H1 (cell line): Measurements from ENCODE around the gene ABCG5. TPM values are rescaled to one million over a fixed set of nuclear protein-coding genes. Genes with fewer than 3 reads are reported as not detected.
A peak's percentile ranks its signal among the peaks of the same experiment; 100 is the strongest.

Experiments used
- CTCF ChIA-PET: fragments of 300-600 bp; sonication (Branson Sonifier 250); formaldehyde crosslinking; loops from one replicate; lab custom pipeline; 2021; ENCODE audit not compliant: partially characterized antibody; lab: Charles Lee
- POLR2A ChIA-PET: fragments of 300-600 bp; sonication (Branson Sonifier 250); formaldehyde crosslinking; loops from one replicate; lab custom pipeline; 2021; ENCODE audit warnings: inconsistent platforms; ENCODE audit not compliant: partially characterized antibody; lab: Charles Lee
- DNase-seq, 2 experiments: peaks; one replicate each; pipeline versions ENCODE4 v3.0.0 to v3.0.0-alpha.2; 2010 to 2022; ENCODE audit warnings: low spot score in 2 of 2, low read depth in 1 of 2, mixed read lengths in 1 of 2
- FAIRE-seq: peaks from 2 replicates; lab custom pipeline; 2011; peaks lifted over from hg19 to GRCh38; lab: Jason Lieb, UNC
- H2AFZ ChIP-seq: 2 replicates; pipeline ENCODE4 v1.8.1; 2012; ENCODE audit warnings: low read length, inconsistent platforms
- H2AK5ac ChIP-seq: 2 replicates; pipeline ENCODE4 v1.6.1; 2013; ENCODE audit warnings: low read depth, low read length
- H2BK120ac ChIP-seq: replicated peaks from 2 replicates; pipeline ENCODE3; 2013; ENCODE audit warnings: low read depth, low read length, inconsistent platforms
- H2BK12ac ChIP-seq: 2 replicates; pipeline ENCODE4 v1.6.1; 2013; ENCODE audit warnings: low read depth, low read length
- H2BK15ac ChIP-seq: 2 replicates; pipeline ENCODE4 v1.6.1; 2013; ENCODE audit warnings: low read length
- H2BK20ac ChIP-seq: 2 replicates; pipeline ENCODE4 v1.6.1; 2013; ENCODE audit warnings: low read length
- H2BK5ac ChIP-seq: 2 replicates; pipeline ENCODE4 v1.6.1; 2013; ENCODE audit warnings: low read depth, low read length
- H3K14ac ChIP-seq: 2 replicates; pipeline ENCODE4 v1.6.1; 2013; ENCODE audit warnings: inconsistent platforms; ENCODE audit not compliant: insufficient read length
- H3K18ac ChIP-seq: 2 replicates; pipeline ENCODE4 v1.6.1; 2013; ENCODE audit warnings: low read length; ENCODE audit errors: extremely low read depth
- H3K23ac ChIP-seq: 2 replicates; pipeline ENCODE4 v1.6.1; 2013; ENCODE audit warnings: inconsistent platforms; ENCODE audit not compliant: insufficient read length
- H3K23me2 ChIP-seq: 2 replicates; pipeline ENCODE4 v1.6.1; 2013; ENCODE audit warnings: low read depth, low read length
- H3K27ac ChIP-seq: 2 replicates; pipeline ENCODE4 v1.6.1; 2011; ENCODE audit warnings: low read depth, low read length, inconsistent platforms
- H3K27me3 ChIP-seq, 4 experiments: replicated peaks in 1 of 4; 1 replicate in 1 of 4; 2 replicates in 3 of 4; pipeline versions ENCODE4 v1.6.1 to v1.8.1; 2011 to 2013; ENCODE audit warnings: low read length in 3 of 4, mild to moderate bottlenecking in 3 of 4, inconsistent platforms in 2 of 4, mixed read lengths in 2 of 4, moderate library complexity in 1 of 4; ENCODE audit not compliant: control insufficient read depth in 3 of 4, insufficient read depth in 3 of 4; ENCODE audit errors: extremely low read depth in 1 of 4
- H3K36me3 ChIP-seq, 4 experiments: 2 replicates each; pipeline versions ENCODE4 v1.6.1 to v1.8.1; 2011 to 2013; ENCODE audit warnings: mild to moderate bottlenecking in 4 of 4, low read length in 3 of 4, moderate library complexity in 2 of 4, control low read depth in 1 of 4, inconsistent platforms in 1 of 4; ENCODE audit not compliant: insufficient read depth in 4 of 4, control insufficient read depth in 2 of 4
- H3K4ac ChIP-seq: replicated peaks from 2 replicates; pipeline ENCODE3; 2013; ENCODE audit warnings: low read length, low read depth, mixed read lengths, inconsistent platforms; ENCODE audit not compliant: insufficient read length
- H3K4me1 ChIP-seq, 4 experiments: replicated peaks in 1 of 4; 1 replicate in 1 of 4; 2 replicates in 3 of 4; pipeline versions ENCODE4 v1.6.1 to v1.8.1; 2011 to 2013; ENCODE audit warnings: low read length in 3 of 4, inconsistent platforms in 2 of 4, mixed read lengths in 1 of 4; ENCODE audit not compliant: insufficient read depth in 4 of 4, control insufficient read depth in 3 of 4
- H3K4me2 ChIP-seq, 2 experiments: 2 replicates each; pipeline versions ENCODE4 v1.6.1 to v1.8.1; 2011 to 2013; ENCODE audit warnings: low read depth in 2 of 2, low read length in 2 of 2, control low read depth in 1 of 2, inconsistent platforms in 1 of 2, mild to moderate bottlenecking in 1 of 2; ENCODE audit not compliant: insufficient read depth in 1 of 2
- H3K4me3 ChIP-seq, 4 experiments: fragments of 200-600, 300-600 bp in 1 of 4; sonication (generic), shearing (Covaris generic), sonication (Bioruptor Twin) in 1 of 4; 2 replicates each; pipeline versions ENCODE4 v1.5.1 to v1.8.1; 2011 to 2016; ENCODE audit warnings: low read length in 4 of 4, low read depth in 3 of 4, control low read depth in 2 of 4, inconsistent platforms in 2 of 4, mild to moderate bottlenecking in 2 of 4, mixed read lengths in 1 of 4, moderate library complexity in 1 of 4; ENCODE audit not compliant: insufficient read depth in 2 of 4; ENCODE audit errors: extremely low read depth in 1 of 4
- H3K56ac ChIP-seq: replicated peaks from 2 replicates; pipeline ENCODE3; 2013; ENCODE audit warnings: low read depth, mild to moderate bottlenecking, mixed read lengths, low read length, inconsistent platforms; ENCODE audit not compliant: insufficient read length
- H3K79me1 ChIP-seq: 2 replicates; pipeline ENCODE4 v1.6.1; 2013; ENCODE audit warnings: low read depth, low read length, control low read depth
- H3K79me2 ChIP-seq, 2 experiments: 2 replicates each; pipeline versions ENCODE4 v1.6.1 to v1.8.1; 2012 to 2013; ENCODE audit warnings: low read length in 2 of 2, mild to moderate bottlenecking in 2 of 2, inconsistent platforms in 1 of 2; ENCODE audit not compliant: insufficient read depth in 2 of 2, control insufficient read depth in 1 of 2
- H3K9ac ChIP-seq, 4 experiments: replicated peaks in 1 of 4; 1 replicate in 1 of 4; 2 replicates in 3 of 4; pipeline versions ENCODE4 v1.6.1 to v1.8.1; 2011 to 2013; ENCODE audit warnings: low read depth in 3 of 4, low read length in 3 of 4, control low read depth in 2 of 4, mild to moderate bottlenecking in 2 of 4, moderate library complexity in 2 of 4, inconsistent platforms in 1 of 4; ENCODE audit errors: extremely low read depth in 1 of 4
- H3K9me3 ChIP-seq, 2 experiments: 2 replicates each; pipeline versions ENCODE4 v1.6.1 to v1.8.1; 2012 to 2013; ENCODE audit warnings: mild to moderate bottlenecking in 2 of 2, moderate library complexity in 2 of 2, control low read depth in 1 of 2, inconsistent platforms in 1 of 2, low read depth in 1 of 2, low read length in 1 of 2, mixed read lengths in 1 of 2; ENCODE audit not compliant: insufficient read depth in 2 of 2
- H4K20me1 ChIP-seq, 2 experiments: replicated peaks in 1 of 2; 2 replicates each; pipeline versions ENCODE3 to v1.8.1; 2011 to 2013; ENCODE audit warnings: inconsistent platforms in 2 of 2, low read length in 2 of 2, mild to moderate bottlenecking in 1 of 2; ENCODE audit not compliant: insufficient read depth in 2 of 2, control insufficient read depth in 1 of 2
- H4K5ac ChIP-seq: 2 replicates; pipeline ENCODE4 v1.6.1; 2013; ENCODE audit warnings: low read length, low read depth, mixed read lengths, inconsistent platforms; ENCODE audit not compliant: insufficient read length
- H4K8ac ChIP-seq: 2 replicates; pipeline ENCODE4 v1.8.0; 2013; ENCODE audit warnings: mild to moderate bottlenecking, moderate library complexity, low read length, inconsistent platforms; ENCODE audit not compliant: insufficient read depth; ENCODE audit errors: extremely low read depth
- H4K91ac ChIP-seq: replicated peaks from 2 replicates; pipeline ENCODE3; 2013; ENCODE audit warnings: low read length, mixed read lengths, inconsistent platforms; ENCODE audit not compliant: insufficient read length
- ATF2 ChIP-seq: IDR thresholded peaks from 2 replicates; pipeline ENCODE4 v1.6.1; 2012; ENCODE audit warnings: low read length, inconsistent platforms
- ATF3 ChIP-seq: IDR thresholded peaks from 2 replicates; pipeline ENCODE4 v1.6.1; 2011; ENCODE audit warnings: low read depth, mild to moderate bottlenecking, low read length; ENCODE audit not compliant: insufficient read depth
- CHD2 ChIP-seq: IDR thresholded peaks from 2 replicates; pipeline ENCODE4 v1.6.1; 2012; ENCODE audit warnings: low read length, improper control_type of control experiment
- CTBP2 ChIP-seq: IDR thresholded peaks from 2 replicates; pipeline ENCODE4 v1.7.0; 2011; ENCODE audit warnings: borderline replicate concordance, mild to moderate bottlenecking, moderate library complexity, mixed read lengths, low read length; ENCODE audit not compliant: insufficient read depth, insufficient read length
- JUND ChIP-seq: IDR thresholded peaks from 2 replicates; pipeline ENCODE4 v1.6.1; 2011; ENCODE audit warnings: mild to moderate bottlenecking, improper control_type of control experiment, low read length
- NANOG ChIP-seq: IDR thresholded peaks from 2 replicates; pipeline ENCODE4 v1.6.1; 2011; ENCODE audit warnings: low read length, low read depth, mild to moderate bottlenecking, inconsistent platforms; ENCODE audit not compliant: insufficient read depth, poor library complexity, severe bottlenecking
- NRF1 ChIP-seq: IDR thresholded peaks from 2 replicates; pipeline ENCODE4 v1.6.1; 2011; ENCODE audit warnings: mild to moderate bottlenecking, low read depth, low read length, improper control_type of control experiment
- RFX5 ChIP-seq: IDR thresholded peaks from 2 replicates; pipeline ENCODE4 v1.6.1; 2011; ENCODE audit warnings: low read depth, low read length, improper control_type of control experiment, borderline replicate concordance
- RXRA ChIP-seq: IDR thresholded peaks from 2 replicates; pipeline ENCODE4 v1.6.1; 2011; ENCODE audit warnings: low read depth, mild to moderate bottlenecking, low read length, moderate library complexity; ENCODE audit not compliant: insufficient read depth
- SIRT6 ChIP-seq: IDR thresholded peaks from one replicate; pipeline ENCODE4 v1.7.1; 2012; ENCODE audit warnings: low read length, inconsistent platforms
- WGBS, 2 experiments: shearing (Covaris generic) in 1 of 2; methylation state at CpG; one replicate each; pipeline versions ENCODE4 v1.1.6 to v1.1.7; 2013 to 2015; ENCODE audit warnings: low lambda C conversion rate in 2 of 2, mixed read lengths in 2 of 2, inconsistent platforms in 1 of 2, low coverage in 1 of 2, missing lambda C conversion rate in 1 of 2; ENCODE audit not compliant: insufficient replicate concordance in 2 of 2, insufficient coverage in 1 of 2, insufficient read length in 1 of 2; ENCODE audit errors: extremely low coverage in 1 of 2, missing lambda C conversion rate in 1 of 2; 5-methylcytosine and 5-hydroxymethylcytosine counted together
- polyA plus RNA-seq, 7 experiments: library from polyadenylated mRNA; depleted of rRNA in 3 of 7; stranded (reverse) in 5 of 7; unstranded in 2 of 7; fragments of >200 nt in 5 of 7; fragments of 200-250 nt in 2 of 7; gene quantifications; 1 replicate in 5 of 7; 2 replicates in 1 of 7; 4 replicates in 1 of 7; pipeline versions ENCODE4 v1.2.1 to v1.2.3, GENCODE V29; 2011 to 2013; ENCODE audit warnings: missing spikeins in 2 of 7, mixed read lengths in 2 of 7
- total RNA-seq: library from RNA; stranded (reverse); fragmentation: NEBNext Ultra II Directional; extraction: Animal tissue kit (Norgen Biotek cat#: 25700); gene quantifications from 2 replicates; pipeline ENCODE4 v1.2.1, GENCODE V29; 2021

Gene ABCG5
- total and polyA plus RNA-seq, 2 of the 8 experiments (the other 6 are each of a cell fraction or from before 2014, with no cell fraction given) = not detected

GRCh38 chr2:43839776-43840564 lies 1.3 kb upstream of the ABCG5 start:
- Histone ChIP-seq H2BK120ac (no peak overlapping the region), H3K4ac (no peak overlapping the region), H3K27me3 (no peaks in the 10 kb centered on the region), H3K9ac (no peak overlapping the region), H3K79me2 (no peaks in the 10 kb centered on the region), H3K27ac (no peak overlapping the region), H3K18ac (no peak overlapping the region), H3K56ac (no peak overlapping the region), H2BK12ac (no peak overlapping the region), H3K4me2 (no peak overlapping the region), H3K4me1 (peaks cover 0 to 6% (median 2%) of the 10 kb centered on the region in 4 experiments; a peak in 3 of 7 replicates), H3K79me1 (no peaks in the 10 kb centered on the region), H2AFZ (peak overlapping the region; percentile 91), H3K14ac (no peak overlapping the region), H3K23ac (no peak overlapping the region), H2BK15ac (no peak overlapping the region), H3K23me2 (no peaks in the 10 kb centered on the region), H2BK5ac (no peak overlapping the region), H3K36me3 (no peaks in the 10 kb centered on the region), H4K20me1 (no peaks in the 10 kb centered on the region), H4K91ac (no peak overlapping the region), H3K4me3 (no peak overlapping the region), H4K5ac (no peak overlapping the region), H2AK5ac (no peak overlapping the region), H3K9me3 (no peaks in the 10 kb centered on the region), H2BK20ac (no peak overlapping the region), H4K8ac (no peak overlapping the region; the same call in 1 of the 2 replicates)
- ChIA-PET POLR2A (no interaction called here), CTCF (no interaction called here)
- 80% methylated on average over 14 of the region's 14 CpGs; no CpG with 5 or more reads in 1 of the 2 experiments for WGBS, 2 experiments
- peak in 1 of 2 experiments; percentile 35 for DNase-seq
- no peak for FAIRE-seq
- TF ChIP-seq RXRA (no peak), NANOG (no peak), ATF3 (no peak), ATF2 (no peak), JUND (no peak), CHD2 (no peak), RFX5 (no peak), CTBP2 (no peak), SIRT6 (no peak), NRF1 (no peak)
